Fibroblast of skin of right quadriceps (primary cell): Measurements from ENCODE around the gene PRKAA1.

Experiments
- DNase-seq: peaks from one replicate; pipeline ENCODE4 v3.0.0-alpha.2; 2013

The PRKAA1 gene

DNA sequence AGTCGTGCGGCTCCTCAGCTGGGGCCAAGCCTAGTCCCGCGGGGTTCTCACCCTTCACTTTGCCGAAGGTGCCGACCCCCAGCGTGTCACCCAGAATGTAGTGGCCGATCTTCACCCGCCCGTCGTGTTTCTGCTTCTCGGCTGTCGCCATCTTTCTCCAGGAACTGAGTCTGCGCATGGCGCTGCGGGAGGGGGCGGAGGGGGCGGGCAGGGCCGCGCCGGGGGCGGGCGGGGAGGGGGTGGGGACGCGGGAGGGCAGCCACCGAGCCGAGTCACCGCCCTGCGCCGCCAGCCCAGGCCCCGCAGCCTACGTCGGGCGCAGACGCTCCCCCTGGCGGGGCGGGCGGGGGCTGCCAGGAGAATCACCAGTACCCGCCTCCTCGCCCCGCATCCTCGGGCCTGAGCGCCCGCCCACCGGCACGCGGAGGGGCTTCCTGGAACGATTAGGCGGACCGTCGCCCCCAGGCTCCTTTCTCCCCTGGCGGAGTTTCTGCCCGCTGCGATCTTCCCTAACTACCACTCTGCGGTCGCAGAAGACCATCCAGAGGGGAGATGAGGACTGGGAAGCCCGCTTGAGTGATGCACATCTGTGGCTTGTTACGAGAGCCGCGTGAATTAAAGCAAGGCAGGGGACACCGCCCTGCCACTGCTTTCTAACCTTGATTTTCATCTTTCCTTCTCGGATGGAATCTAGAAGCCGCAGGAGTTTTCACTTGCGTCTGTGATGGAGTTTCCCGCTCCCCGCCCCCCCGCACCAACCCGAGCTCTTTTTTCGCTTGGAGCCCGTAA is at the start of gene PRKAA1:
TSS of gene PRKAA1 (minus strand) at position 363 of the 789 bp plus-strand sequence. CDS start at position 178, 185 bp downstream.
- DNase-seq: peak; percentile 88

DNA sequence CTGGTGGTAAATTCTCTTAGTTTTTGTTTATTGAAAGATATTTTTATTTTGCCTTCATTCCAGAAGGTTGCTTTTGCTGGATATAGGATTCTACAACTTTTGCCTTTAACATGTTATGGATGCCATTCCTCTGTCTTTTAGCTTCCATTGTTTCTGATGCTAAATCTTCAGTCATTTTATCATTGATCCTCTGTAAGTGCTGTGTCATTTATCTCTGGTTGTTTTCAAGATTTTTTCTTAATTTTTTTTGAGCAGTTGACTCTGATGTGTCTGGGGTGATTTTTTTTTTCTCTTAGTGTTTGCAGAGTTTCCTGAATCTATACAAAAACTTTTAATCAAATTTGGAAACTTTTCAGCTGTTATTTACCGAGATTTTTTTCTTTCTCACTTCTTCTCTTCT is 49.4 kb upstream of the PRKAA1 start:
- DNase-seq: no peak

DNA sequence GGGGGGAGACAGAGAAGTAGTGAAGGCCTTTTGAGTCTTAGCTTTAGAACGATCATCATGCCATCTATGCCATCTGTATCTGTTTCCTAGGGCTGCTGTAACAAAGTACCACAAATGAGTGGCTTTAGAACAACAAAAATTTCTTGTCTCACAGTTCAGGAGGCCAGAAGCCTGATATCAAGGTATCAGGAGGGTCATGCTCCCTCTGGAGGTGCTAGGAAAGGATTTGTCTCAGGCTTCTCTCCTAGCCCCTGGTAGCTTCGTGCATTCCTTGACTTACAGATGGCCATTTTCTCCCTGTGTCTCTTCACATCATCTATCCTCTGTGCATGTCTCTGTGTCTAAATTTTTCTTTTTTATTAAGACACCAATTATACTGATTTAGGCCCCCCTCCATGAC is 48.2 kb upstream of the PRKAA1 start:
- no peak for DNase-seq

DNA sequence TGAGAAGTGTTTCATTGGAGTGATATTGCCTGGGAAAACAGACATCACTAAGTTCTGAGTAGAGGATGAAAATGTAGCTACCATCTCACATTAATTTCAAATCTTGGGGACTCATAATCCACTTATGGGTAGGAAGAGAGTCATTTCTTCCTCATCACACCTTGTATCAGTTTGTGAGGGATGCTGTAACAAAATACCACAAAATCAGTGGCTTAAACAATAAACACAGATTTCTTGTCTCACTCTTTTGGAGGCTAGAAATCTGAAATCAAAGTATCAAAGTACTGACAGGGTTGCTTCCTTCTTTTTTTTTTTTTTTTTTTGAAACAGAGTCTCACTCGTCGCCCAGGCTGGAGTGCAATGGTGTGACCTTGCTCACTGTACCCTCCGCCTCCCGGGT is 46.4 kb upstream of the PRKAA1 start:
- DNase-seq: no peak

DNA sequence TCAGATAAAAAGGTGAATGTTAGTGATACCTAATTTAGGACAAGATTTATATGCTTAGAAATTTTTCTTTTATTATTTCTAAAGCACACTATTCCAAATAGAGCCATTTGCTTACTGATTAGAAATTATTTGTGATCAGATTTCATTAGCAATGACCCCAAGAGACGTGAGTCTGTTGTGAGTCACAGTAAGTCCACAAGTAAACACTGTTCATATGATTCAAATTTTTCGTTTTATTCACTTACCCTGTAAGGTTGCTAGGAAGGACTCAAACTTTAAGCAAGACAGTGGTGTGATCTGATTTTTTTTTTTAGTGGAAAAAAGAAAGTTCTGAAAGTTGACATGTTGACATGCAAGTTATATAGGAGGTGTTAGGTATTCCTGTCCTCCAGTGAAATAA is 44.2 kb upstream of the PRKAA1 start:
- no peak for DNase-seq

DNA sequence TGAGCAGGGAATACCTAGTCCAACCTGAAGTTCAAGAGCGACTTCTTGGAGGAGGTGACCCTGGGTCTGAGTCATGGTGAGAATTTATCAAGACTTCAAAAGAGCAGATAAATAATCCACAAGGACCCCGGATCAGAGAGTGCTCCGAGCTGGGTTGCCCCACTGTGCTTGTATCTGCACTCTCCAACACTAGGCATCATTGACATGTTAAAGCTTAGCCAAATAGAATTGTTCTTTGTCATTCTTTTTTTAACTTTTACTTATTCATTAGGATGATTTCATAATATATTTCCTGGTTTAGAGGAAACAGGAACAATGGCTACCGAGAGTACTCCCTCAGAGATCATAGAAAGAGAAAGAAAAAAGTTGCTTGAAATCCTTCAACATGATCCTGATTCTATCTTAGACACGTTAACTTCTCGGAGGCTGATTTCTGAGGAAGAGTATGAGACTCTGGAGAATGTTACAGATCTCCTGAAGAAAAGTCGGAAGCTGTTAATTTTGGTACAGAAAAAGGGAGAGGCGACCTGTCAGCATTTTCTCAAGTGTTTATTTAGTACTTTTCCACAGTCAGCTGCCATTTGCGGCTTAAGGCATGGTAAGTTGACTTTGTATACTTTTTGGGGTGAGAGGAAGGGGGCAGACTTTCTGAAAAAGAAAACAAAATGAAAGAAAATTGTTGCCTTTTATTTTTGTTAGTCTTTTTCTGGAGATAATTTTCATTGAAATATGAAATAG is 43.1 kb upstream of the PRKAA1 start, which contains the start of gene CARD6:
TSS of gene CARD6 (plus strand) at position 300 of the 738 bp plus-strand sequence. CDS start at position 316, 16 bp downstream.
- no peak for DNase-seq

DNA sequence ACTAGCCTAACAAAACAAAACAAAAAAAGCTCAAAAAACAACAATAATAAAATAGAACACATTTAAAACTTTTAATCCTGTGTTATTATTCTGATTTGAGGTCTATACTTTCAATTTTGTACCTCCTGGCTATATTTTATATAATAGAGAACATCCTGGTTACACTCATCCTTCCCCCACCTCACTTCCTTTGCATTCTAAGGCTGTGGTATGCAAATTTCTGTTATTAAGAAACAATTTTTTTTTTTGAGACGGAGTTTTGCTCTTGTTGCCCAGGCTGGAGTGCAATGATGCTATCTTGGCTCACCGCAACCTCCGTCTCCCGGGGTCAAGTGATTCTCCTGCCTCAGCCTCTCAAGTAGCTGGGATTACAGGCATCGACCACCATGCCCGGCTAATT is 39.9 kb upstream of the PRKAA1 start:
- no peak for DNase-seq

DNA sequence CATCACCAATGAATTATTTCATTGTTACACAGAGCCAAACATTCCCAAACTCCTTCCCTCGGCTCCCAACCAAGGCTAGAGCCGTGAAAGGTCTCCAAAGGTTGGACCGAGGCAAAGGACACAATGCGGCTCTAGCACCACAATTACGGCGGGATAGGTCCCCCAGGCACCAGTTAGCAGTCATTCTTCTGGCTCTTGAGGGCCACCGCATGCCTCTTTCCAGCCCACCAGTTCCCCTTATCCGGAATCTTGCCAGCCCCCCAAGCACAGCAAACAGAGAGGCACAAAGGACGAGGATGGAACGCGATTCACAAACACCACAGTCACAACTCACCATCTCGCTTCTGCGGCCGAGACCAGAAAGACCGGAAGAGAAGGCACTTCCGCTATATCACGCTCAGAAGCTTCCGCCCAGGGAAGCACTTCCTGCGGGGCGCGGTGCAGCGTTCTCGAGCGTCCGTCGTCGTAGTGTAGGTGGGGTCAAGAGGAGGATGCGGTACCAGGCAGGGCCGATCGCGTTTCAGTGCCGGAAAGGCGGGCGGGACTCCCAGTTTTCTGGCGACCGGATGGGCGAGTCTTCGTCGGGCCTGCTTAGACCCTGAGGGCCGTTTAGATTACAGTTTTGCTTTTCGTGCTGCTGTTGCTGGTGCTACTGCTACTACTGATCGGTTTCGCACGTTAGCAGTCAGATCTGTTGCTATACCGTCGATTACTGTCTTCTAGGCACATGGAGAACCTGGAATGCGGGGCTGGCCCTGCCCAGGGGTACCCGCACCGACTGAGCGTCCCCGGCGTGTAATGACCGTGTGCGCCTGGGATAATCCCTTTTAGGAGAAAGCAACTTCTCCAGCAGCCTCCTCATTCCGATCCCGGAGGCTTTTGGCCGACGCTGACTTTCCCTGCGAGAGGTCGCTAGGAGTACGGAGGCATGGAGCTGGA is 36.9 kb upstream of the PRKAA1 start, which contains the start of gene RPL37:
TSS of gene RPL37 (minus strand) at position 374 of the 939 bp plus-strand sequence. CDS start at position 337, 37 bp downstream.
- DNase-seq: peak; percentile 98

DNA sequence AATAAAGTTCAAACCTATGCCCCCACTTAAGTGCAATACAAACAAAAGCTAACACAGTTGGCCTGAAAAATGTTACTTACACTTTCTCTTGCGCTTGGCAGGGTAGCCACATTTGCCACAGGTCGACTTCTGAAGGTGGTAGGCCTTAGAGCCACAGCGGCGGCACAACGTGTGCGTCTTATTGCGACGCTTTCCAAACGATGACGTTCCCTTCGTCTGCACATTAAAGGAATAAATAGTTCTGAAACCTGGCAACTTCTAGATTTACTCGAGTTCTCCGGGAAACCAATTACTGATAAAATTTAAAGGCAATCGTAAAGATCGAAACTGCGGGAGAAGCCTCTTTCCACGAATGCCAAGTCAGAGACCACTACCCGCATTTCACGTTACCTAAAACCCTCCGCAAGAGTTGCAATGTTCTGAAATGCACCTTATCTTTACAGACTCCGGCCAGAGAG is 36.2 kb upstream of the PRKAA1 start:
- no peak for DNase-seq

DNA sequence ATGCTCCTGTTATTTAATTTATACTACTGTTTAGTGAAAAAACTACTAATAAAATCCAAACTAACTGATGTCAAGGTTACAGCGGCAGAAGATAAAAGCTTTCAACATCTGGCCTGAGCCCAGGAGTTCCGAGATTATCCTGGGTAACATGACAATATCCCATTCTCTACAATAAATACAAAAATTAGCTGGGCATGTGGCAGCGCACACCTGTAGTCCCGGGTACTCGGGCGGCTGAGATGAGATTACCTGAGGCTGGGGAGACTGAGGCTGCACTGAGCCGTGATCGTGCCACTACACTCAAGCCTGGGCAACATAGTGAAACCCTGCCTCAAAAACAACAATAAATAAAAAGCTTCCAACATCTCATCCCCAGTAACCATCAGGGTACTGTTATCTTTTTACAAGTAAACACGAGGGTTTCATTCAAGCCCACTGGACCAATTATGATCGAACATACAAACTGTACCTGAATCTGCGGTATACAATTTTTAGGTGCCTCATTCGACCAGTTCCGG is 35.6 kb upstream of the PRKAA1 start:
- no peak for DNase-seq

DNA sequence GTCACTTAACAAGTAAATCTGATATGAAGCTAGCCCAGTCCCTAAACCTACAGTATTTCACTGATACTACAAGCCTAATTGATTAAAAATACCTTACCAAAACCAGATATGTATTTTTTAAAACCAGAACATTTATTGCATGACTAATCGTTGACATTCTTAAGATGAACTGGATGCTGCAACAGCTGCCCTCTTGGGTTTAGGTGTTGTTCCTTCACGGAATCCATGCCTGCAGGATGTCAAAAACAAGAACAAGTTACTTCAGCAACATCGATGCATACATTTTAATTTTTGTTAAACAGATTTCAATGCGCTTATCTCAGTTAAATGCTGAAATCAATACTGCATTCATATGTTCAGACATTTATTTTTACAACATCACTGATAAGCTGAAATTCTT is 34.2 kb upstream of the PRKAA1 start:
- DNase-seq: no peak

DNA sequence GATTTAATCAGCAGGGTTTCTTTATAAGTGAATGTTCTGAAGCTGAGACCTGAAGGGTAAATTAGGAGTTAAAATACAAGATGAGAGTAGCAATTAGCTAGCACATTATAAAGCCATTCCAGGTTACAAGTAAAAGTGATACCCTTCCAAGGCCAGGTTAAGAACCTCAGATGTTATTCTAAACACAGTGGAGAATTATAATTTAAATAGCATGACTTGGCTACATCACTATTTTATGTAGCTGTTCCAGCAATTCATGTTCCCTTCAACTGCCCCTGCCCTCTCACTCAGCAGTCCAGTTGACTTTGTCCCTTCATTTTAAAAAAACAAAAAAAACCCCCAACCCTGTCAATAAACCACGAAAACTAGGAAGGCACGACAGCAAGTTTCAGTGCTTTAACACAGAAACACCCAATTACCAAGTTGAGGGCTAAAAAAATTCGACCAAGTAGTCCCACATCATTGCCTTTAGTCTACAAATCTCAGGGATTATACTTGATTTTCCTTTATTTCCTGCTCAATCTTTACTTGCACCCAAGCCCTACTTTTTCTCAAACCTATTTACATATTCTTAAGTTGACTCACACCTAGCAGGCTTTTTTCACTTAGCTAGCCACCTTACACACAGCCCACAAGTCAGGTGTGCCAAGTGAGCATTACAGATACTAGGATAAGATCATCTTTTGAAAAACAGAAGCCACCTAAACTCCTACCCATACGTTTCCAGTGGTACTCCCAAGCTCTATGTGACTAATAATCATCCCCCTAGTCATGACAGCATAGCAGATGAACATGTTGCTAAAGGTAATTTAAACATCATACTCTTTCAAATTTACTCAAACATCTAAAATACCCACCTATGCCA is 33.4 kb upstream of the PRKAA1 start:
- DNase-seq: no peak

DNA sequence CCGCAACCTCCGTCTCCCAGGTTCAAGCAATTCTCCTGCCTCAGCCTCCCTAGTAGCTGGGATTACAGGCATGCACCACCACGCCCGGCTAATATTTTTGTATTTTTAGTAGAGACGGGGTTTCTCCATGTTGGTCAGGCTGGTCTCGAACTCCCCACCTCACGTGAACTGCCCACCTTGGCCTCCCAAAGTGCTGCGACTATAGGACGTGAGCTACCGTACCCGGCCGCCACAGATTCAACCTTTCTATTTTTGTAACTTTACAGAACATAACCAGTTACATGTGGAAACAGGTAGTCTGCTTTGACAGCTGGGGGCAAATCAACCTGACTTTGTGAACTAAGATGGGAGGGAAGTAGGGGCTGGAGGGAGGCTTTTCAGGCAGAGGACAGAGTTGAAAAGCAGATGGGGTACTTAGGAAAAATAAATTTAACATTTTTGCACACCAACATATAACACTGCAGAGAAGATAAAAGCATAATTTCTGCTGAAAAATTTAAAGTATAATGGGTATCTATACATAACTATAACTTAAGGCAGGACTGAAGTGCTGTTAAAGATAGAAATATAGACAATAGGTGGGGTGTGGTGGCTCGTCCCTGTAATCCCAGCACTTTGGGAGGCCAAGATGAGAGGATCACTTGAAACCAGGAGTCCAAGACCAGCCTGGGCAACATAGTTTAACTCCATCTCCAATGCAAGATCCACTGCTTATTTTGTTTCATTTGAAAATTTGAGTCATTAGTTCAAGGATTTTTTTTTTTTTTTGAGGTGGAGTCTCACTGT is 31.8 kb upstream of the PRKAA1 start:
- DNase-seq: no peak

DNA sequence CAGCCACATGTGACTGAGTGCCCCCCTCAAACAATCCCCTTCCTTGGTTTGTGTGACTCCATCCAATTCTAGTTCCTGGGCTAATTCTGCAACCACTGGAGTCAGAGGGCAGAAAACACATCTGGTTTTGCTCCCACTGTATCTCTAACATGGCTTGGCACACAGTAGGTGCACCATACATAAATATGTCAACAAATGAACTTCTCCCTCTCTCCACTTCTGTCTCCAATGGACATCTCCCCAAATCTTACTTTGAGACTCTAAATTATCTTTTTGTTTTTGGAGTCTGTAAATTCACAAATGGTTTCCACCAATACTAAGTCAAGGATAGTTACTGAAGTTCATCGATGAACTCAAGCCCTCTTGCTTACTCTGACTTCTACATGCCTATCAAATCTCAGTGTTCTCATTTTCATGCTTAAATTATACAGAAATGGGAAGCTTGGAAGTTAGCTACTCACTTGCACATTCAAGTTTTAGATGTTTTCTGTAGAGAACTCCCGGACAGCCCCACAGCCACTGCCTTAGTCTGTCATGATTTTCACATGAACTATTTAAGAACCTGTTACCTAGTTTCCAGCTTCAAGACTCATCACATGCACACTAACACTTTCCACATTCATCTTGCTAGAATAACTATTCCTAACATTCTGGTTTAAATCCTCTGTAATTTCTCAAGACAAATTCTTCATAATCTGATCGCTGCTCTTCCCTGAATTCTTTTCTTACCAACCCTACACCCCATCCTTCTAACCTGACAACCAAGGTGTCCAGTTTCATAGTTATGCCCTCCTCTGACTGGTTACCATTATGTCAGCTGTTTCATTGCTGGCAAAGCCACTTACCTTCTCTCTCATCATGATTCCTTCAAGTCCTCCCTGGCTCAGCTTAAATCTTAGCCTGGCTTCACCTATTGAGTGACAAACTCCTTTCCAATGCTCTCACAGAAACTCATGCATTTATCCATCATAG is 30.8 kb upstream of the PRKAA1 start:
- no peak for DNase-seq

DNA sequence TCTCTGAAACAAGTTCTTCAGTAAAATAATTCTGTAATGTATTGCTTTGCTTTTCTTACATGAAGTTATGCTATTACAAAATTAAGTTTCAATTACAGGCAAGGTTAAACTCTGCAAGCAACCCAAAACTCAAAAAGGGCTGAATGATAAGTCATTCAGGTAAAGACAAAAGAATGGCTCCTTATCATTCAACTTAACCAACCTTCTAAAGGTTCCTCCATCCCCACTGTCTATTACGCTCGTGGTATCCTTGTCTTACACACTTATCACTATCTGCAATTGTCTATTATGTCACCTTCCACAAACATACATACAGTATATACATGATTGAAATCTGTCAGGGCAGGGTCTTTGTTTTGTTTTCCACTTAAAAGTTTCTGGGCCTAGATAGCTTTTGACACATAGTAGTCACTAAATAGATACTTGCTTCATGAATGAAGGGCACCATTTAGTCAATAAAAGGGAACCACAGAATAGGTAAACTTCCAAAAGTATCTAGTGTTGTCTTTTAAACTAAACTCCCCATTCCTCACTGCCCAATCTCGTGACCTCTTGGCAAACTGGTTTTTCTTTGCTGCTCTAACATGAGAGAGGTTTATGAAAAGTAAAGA is 30.0 kb upstream of the PRKAA1 start:
- no peak for DNase-seq

DNA sequence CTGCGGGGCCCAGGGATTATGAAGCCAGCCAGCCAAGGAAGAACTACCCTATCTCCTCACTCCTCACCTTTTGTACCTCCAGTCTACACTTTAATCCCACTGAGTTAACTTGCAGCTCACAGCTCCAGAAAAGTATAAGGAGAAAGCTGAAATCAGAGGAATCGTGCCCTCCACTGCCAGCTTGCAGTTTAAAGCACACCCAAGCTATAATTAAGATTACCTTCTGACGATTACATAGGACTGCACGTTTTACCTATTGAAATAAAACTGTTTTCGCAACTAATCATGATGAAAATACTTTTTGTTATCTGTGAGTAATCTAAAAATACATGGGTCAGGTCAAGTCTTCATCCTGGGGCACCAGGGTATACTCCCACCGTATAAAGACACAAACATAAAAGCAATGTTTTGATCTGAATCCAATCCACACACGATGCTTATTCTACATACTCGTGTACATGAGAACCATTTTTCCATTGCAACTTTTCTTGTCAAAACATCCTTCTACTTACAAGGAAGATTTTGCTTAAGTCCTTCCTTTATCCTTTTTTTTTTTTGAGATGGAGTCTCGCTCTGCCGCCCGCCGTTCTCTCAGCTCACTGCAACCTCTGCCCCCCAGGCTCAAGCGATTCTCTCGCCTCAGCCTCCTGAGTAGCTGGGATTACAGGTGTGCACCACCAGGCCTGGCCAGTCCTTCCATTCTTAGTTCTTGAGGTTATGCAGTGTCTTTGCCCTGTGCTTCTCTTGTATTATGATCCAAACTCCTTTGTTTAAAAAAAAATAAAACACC is 29.2 kb upstream of the PRKAA1 start:
- DNase-seq: no peak

DNA sequence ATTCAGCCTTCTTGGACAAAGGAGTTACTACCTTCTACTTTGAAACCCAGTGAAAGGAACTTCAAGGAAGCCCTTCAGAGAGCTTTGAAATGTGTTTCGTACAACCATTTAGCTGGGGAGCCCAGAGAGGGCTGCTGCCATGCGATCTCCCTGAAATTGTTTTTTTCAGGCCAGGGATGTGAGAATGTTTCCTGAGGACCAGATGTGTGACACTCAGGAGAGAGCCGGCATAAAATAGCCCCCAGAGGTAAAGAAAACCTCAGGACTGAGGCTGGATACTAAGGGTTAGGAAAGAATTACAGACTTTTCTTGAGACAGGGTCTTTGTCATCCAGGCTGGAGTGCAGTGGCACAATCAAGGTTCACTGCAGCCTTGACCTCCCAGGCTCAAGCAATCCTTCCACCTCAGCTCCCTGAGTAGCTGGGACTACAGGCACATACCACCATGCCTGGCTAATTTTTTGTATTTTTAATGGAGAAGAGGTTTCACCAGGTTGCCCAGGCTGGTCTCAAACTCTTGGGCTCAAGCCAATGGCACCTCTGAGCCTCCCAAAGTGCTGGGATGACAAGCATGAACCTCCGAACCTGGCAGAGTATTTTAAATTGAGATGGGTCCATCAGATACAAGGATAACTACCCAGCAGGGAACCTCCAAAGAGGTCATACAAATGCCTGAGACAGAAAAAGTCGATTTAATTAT is 28.5 kb upstream of the PRKAA1 start:
- DNase-seq: no peak
